Retina (tissue), 1 donor: ENCODE data around the gene HIF3A.
"Not testable (repeated sequence)": the region's sequence is repeated elsewhere in the genome, so short reads cannot be mapped to it uniquely, and the experiment has no call there.

Experiments
- DNase-seq: peaks from one replicate; pipeline ENCODE4 v3.0.0-alpha.2; 2016

The HIF3A gene

DNA sequence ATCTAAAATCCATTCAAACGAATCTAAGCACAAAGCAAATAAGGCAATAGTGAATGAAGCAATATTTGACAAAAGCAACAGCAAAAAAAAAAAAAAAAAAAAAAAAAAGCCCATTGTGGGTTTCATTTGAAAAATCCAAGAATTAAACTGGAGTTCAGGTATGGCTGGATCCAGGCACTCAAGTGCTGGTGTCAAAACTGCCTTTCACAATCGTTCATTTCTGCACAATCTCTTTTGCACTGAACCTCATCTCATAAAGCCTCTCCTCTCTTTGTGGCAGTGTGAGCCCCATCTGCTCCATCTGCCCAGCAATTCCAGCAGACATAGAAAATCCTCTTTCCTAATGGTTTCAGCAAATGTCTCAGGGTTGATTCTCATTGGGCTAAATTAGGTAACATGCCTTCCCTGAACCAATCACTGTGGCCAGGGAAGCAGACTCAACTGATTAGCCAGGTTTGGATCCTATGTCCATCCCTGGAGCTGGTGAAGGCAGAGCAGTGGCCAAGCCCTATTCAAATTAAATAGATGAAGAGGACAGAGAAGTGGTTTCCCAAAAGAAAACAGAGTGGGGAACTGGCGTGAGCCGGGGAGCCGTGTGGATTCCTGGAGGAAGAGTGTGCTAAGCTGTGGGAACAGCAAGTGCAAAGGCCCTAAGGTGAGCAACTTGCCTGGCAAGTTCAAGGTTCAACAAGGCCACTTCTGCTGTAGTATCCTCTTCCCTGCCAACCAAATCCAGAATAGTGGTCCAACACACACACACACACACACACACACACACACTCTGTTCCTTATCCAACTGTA, 1.2 kb upstream of the HIF3A start:
- no peak for DNase-seq

- DNase-seq = no peak
These were observed 701 bp upstream of the HIF3A start for GRCh38 chr19:46296202-46296480.

- no peak for DNase-seq
These were observed 1.0 kb downstream of the HIF3A start for GRCh38 chr19:46297700-46298478.

- no peak for DNase-seq
These were observed 1.7 kb downstream of the HIF3A start for GRCh38 chr19:46298479-46299003.

DNA sequence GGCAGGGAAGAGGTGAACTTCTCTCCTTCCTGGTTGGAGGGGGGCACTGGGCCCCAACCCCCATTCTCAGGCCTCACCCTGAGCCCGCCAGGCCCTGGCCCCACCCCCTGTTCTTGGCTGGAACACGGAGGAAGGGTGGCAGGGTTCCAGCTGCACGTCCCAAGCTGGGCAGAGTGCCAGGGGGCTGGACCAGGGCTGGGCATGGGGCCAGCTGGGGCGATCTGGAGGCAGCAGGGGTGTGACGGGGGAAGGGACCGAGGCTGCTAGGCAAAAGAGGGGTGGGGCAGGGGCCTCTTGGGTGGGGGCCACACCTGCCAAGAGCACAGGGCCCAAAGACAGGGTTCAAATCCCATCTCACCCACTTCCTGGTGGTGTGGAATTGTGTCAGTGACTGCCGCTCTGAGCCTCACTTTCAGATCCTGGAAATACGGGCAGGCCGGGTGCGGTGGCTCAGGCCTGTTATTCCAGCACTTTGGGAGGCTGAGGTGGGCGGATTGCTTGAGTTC, 2.2 kb downstream of the HIF3A start:
- peak; percentile 65 for DNase-seq

GRCh38 chr19:46299695-46300094, 2.9 kb downstream of the HIF3A start:
- DNase-seq = no peak

GRCh38 chr19:46303322-46303690, 6.5 kb downstream of the HIF3A start:
- DNase-seq = no peak

DNA sequence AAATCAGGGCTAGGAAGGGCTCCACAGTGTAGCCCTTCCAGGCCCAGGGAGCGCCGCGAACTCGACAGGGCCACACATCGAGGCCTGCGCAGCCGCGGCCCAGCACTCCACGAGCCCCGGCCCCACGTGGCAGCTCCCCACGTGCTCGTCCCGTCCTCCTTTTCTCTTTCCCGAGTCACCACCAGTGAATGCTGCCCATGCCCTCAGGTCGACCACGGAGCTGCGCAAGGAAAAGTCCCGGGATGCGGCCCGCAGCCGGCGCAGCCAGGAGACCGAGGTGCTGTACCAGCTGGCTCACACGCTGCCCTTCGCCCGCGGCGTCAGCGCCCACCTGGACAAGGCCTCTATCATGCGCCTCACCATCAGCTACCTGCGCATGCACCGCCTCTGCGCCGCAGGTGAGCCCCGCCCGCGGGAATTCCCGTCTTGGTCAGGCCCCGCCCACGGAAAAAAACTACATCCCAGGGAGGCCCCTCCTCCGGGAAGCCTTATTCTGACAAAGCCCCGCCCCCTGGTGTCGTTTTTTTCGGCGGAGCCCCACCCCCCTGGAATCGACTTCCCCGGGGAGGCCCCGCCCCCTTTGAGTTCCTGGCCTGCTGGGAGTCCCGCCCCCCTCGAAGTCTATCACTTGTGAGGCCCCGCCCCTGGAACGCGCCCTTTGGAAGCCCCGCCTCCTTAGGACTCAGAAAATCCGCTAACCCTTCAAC, 7.0 kb downstream of the HIF3A start:
- peak; percentile 62 for DNase-seq

- DNase-seq = no peak
These were observed 9.7 kb downstream of the HIF3A start for GRCh38 chr19:46306501-46306900.

DNA sequence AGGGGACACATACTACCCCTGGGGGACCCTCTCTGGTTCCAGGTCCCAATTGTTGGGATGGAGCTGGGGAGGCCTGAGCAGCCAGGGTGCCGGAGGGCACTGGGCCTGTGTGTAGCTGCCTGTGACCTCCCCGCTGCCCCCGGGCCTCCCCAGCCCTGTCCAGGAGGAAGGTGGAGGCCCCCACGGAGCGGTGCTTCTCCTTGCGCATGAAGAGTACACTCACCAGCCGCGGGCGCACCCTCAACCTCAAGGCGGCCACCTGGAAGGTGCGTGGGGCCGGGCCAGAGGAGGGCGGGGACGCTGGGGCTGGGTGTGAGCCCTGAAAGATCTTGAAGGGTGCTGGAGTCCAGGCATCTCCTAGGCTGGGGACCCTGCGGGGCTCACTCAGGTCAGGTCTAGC, 11.7 kb downstream of the HIF3A start:
- no peak for DNase-seq

DNA sequence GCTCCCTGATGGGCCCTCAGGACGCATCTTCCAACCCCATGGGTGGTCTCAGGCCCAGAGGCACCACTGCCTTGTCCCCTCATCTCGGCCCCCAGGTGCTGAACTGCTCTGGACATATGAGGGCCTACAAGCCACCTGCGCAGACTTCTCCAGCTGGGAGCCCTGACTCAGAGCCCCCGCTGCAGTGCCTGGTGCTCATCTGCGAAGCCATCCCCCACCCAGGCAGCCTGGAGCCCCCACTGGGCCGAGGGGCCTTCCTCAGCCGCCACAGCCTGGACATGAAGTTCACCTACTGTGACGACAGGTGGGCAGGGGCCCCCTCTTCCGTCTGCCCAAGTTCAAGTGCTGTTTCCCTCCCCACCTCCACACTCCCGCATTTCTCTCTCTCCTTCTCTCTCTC, 12.2 kb downstream of the HIF3A start:
- DNase-seq = no peak

DNA sequence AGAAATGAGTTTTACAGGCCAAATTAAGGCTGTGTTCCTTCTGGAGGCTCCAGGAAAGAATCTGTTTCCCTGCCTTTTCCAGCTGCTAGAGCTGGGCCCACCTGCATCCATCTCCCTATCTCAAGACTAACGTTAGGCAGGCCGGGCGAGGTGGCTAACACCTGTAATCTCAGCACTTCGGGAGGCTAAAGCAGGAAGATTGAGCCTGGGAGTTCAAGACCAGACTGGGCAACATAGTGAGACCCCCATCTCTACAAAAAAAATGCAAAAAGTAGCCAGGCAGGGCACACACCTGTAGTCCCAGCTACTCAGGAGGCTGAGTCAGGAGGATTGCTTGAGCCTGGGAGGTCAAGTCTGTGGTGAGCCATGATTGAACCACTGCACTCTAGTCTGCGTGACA, 14.6 kb downstream of the HIF3A start:
- no peak for DNase-seq

- DNase-seq = not testable (repeated sequence)
These were observed 17.0 kb downstream of the HIF3A start for GRCh38 chr19:46313540-46314469.

GRCh38 chr19:46317339-46317738, 20.5 kb downstream of the HIF3A start:
- DNase-seq = no peak

- DNase-seq = no peak
These were observed 22.8 kb downstream of the HIF3A start for GRCh38 chr19:46319613-46320012.

DNA sequence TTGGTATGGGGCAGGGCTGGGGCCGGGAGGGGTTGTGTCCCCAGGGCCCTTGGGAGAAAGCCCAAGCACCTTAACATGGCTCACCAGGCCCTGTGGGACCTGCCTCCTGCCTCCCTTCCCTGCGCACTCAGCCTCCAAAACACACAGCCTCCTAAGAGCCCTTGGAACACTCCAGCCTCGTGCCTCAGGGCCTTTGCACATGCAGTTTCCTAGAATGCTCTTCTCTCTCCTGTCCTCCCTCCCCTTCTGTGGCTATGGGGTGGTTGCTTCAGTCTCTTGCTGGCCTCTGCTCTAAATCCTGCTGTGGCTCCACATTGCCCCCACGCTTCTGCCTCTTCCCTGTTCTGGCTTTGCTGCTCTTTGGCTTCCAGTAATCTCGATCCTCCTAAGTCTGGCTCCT, 23.7 kb downstream of the HIF3A start:
- DNase-seq = no peak

DNA sequence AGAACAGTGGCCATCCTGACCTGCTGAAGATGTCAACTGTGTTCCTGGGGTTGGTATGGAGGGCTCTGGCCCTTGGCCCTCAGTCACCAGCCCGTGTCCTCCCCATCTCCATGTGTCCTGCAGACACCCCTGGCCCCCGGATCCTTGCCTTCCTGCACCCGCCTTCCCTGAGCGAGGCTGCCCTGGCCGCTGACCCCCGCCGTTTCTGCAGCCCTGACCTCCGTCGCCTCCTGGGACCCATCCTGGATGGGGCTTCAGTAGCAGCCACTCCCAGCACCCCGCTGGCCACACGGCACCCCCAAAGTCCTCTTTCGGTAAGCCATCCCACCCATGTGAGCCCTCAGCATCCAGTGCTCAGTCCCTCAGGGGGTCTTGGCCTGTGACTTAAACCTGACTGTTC, 24.8 kb downstream of the HIF3A start:
- no peak for DNase-seq

DNA sequence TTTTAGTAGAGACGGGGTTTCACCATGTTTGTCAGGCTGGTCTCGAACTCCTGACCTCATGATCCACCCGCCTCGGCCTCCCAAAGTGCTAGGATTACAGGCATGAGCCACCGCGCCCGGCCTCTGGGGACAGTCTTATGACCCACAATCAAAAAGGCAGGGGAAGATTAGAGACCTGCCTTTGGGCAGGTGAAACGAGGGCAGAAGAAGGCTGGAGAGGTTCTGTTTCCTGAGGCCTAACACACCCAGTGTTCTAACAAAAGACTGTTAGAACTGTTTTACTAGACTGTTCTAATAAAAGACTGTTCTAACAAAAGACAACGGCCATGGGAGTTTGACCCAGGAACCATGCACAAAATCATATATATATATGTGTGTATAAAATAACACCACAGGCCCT, 26.4 kb downstream of the HIF3A start:
- not testable (repeated sequence) for DNase-seq

DNA sequence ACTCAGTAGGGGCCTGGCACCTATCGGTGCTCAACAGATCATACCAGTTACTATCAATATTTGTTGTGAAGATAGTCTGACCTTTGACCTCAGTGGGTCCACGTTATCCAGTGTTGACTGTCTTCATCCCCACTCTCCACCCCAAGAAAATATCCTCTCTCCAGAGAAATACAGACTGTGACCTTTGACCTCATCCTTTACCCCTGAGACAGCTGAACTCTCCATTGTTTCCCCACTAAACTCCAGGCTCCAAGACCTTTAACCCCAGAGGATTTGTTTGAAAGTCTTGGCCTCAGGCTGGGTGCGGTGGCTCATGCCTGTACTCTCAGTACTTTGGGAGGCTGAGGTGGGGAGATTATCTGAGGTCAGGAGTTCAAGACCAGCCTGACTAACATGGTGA, 27.4 kb downstream of the HIF3A start:
- DNase-seq = no peak

- DNase-seq = no peak
These were observed 29.8 kb downstream of the HIF3A start for GRCh38 chr19:46326608-46327007.

- DNase-seq = no peak
These were observed 31.2 kb downstream of the HIF3A start for GRCh38 chr19:46328079-46328478.

DNA sequence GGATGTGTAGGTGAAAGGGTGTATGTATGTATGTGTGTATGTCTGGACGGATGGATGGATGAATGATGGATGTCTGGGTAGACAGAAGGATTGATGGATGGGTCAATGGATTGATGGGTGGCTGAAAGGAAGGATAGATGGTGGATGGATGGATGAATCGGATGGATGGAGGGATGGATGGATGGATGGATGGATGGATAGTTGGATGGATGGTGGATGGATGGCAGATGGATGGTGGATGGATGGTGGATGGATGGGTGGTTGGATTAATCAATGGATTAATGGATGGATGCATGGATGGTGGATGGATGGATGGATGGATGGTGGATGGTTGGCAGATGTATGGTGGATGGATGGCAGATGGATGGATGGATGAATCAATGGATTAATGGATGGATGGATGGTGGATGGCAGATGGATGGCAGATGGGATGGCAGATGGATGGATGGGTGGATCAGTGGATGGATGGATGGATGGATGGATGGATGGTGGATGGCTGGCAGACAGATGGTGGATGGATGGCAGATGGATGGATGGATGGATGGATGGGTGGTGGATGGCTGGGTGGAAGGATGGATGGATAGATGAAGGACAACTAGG, 33.6 kb downstream of the HIF3A start:
- DNase-seq = no peak
